ENCODE data around the gene PTX4. TPM values are rescaled to one million over a fixed set of nuclear protein-coding genes. Genes with fewer than 3 reads are reported as not detected.

PTX4 gene
- total and polyA plus RNA-seq, 2 donors from 2014 or later, result not detected

DNA sequence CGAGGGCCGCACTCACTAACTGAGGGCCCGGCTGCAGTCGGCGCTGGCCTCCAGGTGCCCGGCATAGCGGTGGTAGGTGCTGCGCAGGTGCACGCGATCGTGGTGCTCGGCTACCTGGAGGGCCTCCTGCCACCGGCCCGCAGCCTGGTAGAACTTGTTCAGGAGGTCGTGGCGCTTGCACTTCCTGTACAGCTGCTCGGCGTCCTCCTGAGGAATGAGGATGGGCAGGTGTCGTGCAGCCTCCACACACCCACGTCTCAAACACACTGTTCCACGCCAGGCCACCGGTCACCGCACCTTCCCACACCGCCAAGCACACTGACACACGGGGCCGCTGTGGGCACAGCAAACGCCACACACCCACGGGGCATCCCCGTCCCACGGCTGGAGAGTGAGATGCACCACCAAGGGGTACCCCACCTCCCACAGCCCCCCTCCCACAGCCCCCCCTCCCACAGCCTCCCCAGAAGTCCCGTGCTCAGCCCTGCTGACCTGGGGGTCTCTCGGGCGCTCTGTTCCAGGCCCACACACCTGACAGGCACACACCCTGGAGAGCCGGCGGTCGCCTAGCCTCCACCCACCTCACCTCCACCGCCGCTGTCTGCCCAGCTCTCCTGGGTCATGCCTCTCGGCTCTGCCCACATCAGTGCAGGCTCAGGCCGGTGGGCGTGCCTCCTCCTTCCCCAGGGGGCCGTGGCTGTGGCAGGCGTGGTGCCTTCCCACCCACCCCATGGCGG, 37.3 kb upstream of the PTX4 start:
- no peak for DNase-seq
- Histone ChIP-seq H3K36me3 (ENCODE audit: control insufficient read depth in 2 of 3, insufficient read depth in 3 of 3, low read length in 3 of 3) (no peaks in the 10 kb centered on the region), H3K9ac (ENCODE audit: low read length in 3 of 3) (no peak overlapping the region), H3K4me3 (ENCODE audit: low read length in 3 of 3) (no peak overlapping the region), H3K9me3 (ENCODE audit: control insufficient read depth in 2 of 3, insufficient read depth in 1 of 3, low read length in 3 of 3) (no peaks in the 10 kb centered on the region), H3K4me1 (ENCODE audit: control insufficient read depth in 2 of 3, insufficient read depth in 2 of 3, low read depth in 1 of 3, low read length in 3 of 3) (peaks cover 0 to 20% (median 0%) of the 10 kb centered on the region in 3 donors), H3K27me3 (ENCODE audit: control insufficient read depth, insufficient read depth, low read length) (no peaks in the 10 kb centered on the region), H3K27ac (ENCODE audit: low read depth in 2 of 2, low read length in 2 of 2) (no peak overlapping the region)
- no peak for TF ChIP-seq CTCF (IDR thresholded peaks at IDR 0.05; ENCODE audit: borderline replicate concordance, extremely low read depth, insufficient read depth)
- intact Hi-C loops (cut with DNase I), result no loop called here
- FAIRE-seq, result no peak

- intact Hi-C loops (cut with DNase I), result no loop called here
- Histone ChIP-seq H3K36me3 (ENCODE audit: control insufficient read depth in 2 of 3, insufficient read depth in 3 of 3, low read length in 3 of 3) (peaks cover 0 to 3% (median 0%) of the 10 kb centered on the region in 3 donors), H3K9me3 (ENCODE audit: control insufficient read depth in 2 of 3, insufficient read depth in 1 of 3, low read length in 3 of 3) (no peaks in the 10 kb centered on the region), H3K27ac (ENCODE audit: low read depth in 2 of 2, low read length in 2 of 2) (no peak overlapping the region), H3K9ac (ENCODE audit: low read length in 3 of 3) (no peak overlapping the region), H3K27me3 (ENCODE audit: control insufficient read depth, insufficient read depth, low read length) (no peaks in the 10 kb centered on the region), H3K4me1 (ENCODE audit: control insufficient read depth in 2 of 3, insufficient read depth in 2 of 3, low read depth in 1 of 3, low read length in 3 of 3) (peaks cover 0 to 12% (median 0%) of the 10 kb centered on the region in 3 donors), H3K4me3 (ENCODE audit: low read length in 3 of 3) (no peak overlapping the region)
- TF ChIP-seq CTCF (IDR thresholded peaks at IDR 0.05; ENCODE audit: borderline replicate concordance, extremely low read depth, insufficient read depth), result no peak
- DNase-seq, result no peak
- no peak for FAIRE-seq
These were observed 35.6 kb upstream of the PTX4 start for GRCh38 chr16:1524366-1524765.

DNA sequence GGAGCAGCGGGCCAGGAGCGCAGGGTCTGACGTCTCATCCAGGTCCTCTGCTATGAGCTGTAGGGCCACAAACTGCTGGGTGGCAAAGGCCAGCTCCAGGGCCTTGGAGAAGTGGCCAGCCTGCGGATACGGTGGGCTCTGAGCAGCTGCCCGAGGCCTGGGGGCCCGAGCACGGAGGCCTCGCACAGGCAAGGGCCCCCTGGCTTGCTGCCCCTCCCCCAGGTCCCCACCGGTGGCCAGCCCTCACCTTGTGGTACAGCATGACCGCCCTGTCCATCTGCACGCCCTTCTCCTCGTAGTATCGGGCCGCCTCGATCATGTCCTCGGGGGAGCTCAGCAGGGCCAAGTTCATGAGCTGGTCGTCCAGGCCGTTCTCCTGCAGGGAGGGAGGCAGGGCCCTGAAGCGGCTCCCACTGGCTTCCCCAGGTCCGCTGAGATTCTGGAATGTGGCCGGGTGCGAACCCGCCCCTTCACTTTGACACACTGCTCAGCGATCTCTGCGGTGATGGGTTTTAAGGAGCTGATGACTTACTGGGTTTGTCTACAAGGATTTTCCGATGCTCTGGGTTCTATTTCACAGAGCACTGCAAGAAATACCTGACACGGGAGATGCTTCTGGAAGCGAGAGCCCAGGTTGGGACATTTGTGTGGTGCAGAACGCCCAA, 35.0 kb upstream of the PTX4 start:
- Histone ChIP-seq H3K27ac (ENCODE audit: low read depth in 2 of 2, low read length in 2 of 2) (no peak overlapping the region), H3K4me3 (ENCODE audit: low read length in 3 of 3) (no peak overlapping the region)
- no peak for FAIRE-seq

More for the DNA sequence above, 35.0 kb upstream of the PTX4 start:
- H3K9me3 ChIP-seq (ENCODE audit: control insufficient read depth in 2 of 3, insufficient read depth in 1 of 3, low read length in 3 of 3), result no peaks in the 10 kb centered on the region
- intact Hi-C loops (cut with DNase I), result no loop called here
- DNase-seq, result no peak
- no peaks in the 10 kb centered on the region for H3K27me3 ChIP-seq (ENCODE audit: control insufficient read depth, insufficient read depth, low read length)
- peaks cover 0 to 10% (median 0%) of the 10 kb centered on the region in 3 donors for H3K4me1 ChIP-seq (ENCODE audit: control insufficient read depth in 2 of 3, insufficient read depth in 2 of 3, low read depth in 1 of 3, low read length in 3 of 3)
- H3K36me3 ChIP-seq (ENCODE audit: control insufficient read depth in 2 of 3, insufficient read depth in 3 of 3, low read length in 3 of 3), result peaks cover 0 to 3% (median 0%) of the 10 kb centered on the region in 3 donors
- no peak for TF ChIP-seq CTCF (IDR thresholded peaks at IDR 0.05; ENCODE audit: borderline replicate concordance, extremely low read depth, insufficient read depth)
- H3K9ac ChIP-seq (ENCODE audit: low read length in 3 of 3), result no peak overlapping the region

All from kidney (tissue), 14 donors.